NCI-H2081 (cell line): Measurements from ENCODE around the gene CLIP2.
"Not testable (repeated sequence)": the region's sequence is repeated elsewhere in the genome, so short reads cannot be mapped to it uniquely, and the experiment has no call there.

Experiments
- DNase-seq, 2 experiments: peaks; one replicate each; lab custom pipeline; 2025; lab: John Stamatoyannopoulos, UW

The CLIP2 gene

GRCh38 chr7:74297516-74298233 lies 8.5 kb downstream of the CLIP2 start:
- no peak for DNase-seq

DNA sequence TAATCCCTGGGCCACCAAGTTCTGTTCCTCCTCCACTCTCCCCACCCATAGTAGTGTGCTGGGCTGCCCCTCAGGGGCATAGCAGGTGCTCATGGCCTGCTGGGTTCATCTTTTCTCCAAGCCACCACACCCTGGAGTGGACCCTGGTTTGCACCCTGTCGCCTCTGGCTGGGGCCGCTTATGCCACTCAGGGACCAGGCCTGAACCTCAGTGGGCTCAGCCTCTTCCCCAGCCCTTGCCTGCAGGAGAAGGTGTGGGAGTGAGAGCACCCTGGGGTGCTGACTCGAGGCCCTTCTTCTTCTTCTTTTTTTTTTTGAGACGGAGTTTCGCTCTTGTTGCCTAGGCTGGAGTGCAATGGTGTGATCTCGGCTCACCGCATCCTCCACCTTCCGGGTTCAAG lies 10.2 kb downstream of the CLIP2 start:
- no peak for DNase-seq

GRCh38 chr7:74300926-74301325 lies 11.7 kb downstream of the CLIP2 start:
- DNase-seq: no peak

DNA sequence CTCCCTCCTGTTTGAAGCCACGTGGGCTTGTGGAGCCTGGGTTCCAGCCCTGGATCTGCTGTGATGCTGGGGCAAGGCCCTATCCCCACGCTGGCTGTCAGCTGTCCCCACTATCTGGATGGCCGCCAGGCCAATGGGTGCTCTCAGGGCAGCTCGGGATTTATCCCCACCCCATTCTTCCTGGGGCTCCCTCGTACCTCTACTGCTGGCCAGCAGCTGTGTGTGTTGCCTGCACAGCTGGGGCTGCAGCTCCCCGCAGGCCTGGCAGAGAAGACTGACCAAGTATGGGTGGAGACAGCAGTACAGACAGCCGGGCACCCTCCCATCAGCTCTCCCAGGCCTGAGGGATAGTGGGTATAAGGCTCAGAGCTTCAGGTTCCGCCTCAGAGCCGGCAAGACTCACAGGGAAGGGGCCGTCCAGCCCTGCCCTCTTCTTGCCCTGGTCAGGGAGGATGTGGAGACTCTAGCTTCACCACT lies 13.6 kb downstream of the CLIP2 start:
- no peak for DNase-seq

GRCh38 chr7:74304550-74304949 lies 15.3 kb downstream of the CLIP2 start:
- no peak for DNase-seq

- DNase-seq: no peak
Observed at GRCh38 chr7:74306004-74306729, 17.0 kb downstream of the CLIP2 start.

DNA sequence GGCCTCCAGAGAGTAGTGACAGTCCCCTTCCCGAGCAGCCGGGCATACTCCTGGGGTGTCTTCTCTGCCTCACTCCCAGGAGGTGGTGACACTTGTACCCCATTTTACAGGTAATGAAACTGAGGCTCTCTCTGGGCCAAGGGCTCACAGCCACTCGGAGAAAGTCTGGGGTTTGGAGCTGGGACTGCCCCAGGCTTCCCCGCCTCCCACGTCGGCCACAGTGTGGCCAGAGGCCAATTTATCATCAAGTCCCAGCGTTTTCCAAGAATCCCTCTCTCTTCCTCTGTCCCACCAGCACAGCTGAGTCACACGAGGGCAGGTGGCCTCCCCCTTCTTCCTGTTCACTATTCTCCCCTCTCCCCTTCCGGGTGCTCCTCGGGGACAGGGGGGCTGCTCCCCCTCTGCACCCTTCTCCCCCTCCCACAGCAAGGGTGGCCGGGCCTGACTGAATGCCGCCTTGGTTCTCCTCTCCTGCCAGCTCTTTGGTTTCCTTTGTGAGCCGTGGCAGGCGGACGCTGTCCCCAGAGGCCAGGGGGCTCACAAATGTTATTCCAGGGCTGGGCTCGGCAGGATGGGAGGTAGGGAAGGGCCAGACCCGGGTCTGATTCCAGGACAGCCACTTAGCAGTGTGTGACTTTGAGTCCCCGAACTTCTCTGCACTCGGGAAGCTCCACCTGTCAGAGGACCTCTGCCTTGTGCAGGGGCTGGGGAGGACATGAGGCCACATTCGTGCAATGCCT lies 17.7 kb downstream of the CLIP2 start:
- no peak for DNase-seq

- DNase-seq: no peak
Observed at GRCh38 chr7:74307738-74308505, 18.7 kb downstream of the CLIP2 start.

DNA sequence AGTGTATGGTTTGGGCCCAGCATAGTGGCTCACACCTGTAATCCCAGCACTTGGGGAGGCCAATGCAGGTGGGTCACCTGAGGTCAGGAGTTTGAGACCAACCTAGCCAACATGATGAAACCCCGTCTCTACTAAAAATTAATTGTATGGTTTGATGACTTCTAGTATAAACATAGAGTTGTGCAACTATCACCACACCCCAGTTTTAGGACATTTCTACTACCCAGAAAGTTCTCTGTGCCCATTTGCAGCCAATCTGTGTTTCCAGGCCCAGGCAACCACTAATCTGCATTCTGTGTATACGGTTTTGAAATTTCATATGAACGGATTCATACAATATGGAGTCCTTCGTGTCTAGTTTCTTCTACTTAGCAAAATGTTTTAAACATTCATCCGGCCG lies 20.0 kb downstream of the CLIP2 start:
- DNase-seq: no peak

DNA sequence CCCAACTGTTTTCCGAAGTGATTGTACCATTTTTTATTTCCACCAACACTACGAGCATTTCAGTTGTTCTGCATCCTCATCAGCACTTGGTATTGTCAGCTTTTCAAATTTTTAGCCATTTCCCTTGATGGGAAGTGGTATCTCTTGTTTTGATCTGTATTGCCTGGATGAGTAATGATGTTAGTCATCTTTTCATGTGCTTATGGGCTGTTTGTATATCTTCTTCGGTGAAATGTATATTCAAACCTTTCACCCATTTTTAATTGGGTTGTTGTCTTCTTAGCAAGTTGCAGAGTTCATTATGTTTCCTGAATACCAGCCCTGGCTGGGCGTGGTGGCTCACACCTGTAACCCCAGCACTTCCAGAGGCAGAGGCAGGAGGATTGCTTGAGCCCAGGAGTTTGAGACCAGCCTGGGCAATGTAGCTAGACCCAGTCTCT lies 22.1 kb downstream of the CLIP2 start:
- no peak for DNase-seq

GRCh38 chr7:74312418-74313028 lies 23.3 kb downstream of the CLIP2 start:
- DNase-seq: peak in 1 of 2 experiments; percentile 23

- not testable (repeated sequence) for DNase-seq
Observed at GRCh38 chr7:74315891-74316290, 26.7 kb downstream of the CLIP2 start.

- no peak for DNase-seq
Observed at GRCh38 chr7:74317146-74317782, 28.1 kb downstream of the CLIP2 start.

GRCh38 chr7:74318043-74318442 lies 28.8 kb downstream of the CLIP2 start:
- no peak for DNase-seq

- no peak for DNase-seq
Observed at GRCh38 chr7:74320645-74321221, 31.5 kb downstream of the CLIP2 start.

- not testable (repeated sequence) for DNase-seq
Observed at GRCh38 chr7:74322892-74323291, 33.7 kb downstream of the CLIP2 start.

DNA sequence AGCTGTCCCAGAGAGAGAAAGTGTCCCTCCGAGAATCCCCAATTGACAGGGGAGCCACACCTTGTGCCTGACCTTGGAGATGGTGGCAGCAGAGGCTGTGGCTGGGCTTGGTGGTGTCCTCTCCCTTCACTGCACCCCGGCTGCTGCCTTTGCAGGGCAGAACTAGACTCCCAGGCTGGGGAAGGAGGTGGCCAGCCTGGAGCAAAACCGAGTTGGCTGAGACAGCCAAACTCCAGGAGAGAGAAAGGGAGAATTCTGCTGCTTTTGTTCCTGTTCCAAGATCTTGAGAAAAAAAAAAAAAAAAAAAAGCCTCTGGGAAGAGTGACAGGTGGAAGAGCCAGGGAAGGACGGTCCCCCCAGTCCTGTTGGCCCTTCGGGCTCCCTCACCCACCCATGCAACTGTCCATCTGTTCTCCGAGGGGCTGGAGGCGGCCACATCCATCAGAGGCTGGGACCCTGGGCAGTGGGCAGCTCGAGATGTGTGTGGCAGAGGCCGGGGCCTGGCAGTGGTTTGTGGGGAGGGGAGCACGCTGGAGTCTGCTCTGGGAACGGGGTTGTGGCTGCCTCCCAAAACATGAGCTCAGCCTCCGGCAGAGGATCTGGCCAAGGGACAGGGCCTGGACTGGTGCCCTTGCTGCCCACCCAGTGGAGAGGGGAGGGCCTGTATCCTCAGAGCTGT lies 35.5 kb downstream of the CLIP2 start:
- no peak for DNase-seq

GRCh38 chr7:74325210-74325565 lies 36.0 kb downstream of the CLIP2 start:
- DNase-seq: no peak

GRCh38 chr7:74329225-74329624 lies 40.0 kb downstream of the CLIP2 start:
- no peak for DNase-seq
